GM12874 (cell line): Measurements from ENCODE around the gene MYO7B.

Source experiments
- TF ChIP-seq, protein P1 (sequence below): IDR thresholded peaks from 2 replicates; pipeline ENCODE4 v1.5.1; 2011; ENCODE audit warnings: low read depth, mild to moderate bottlenecking, control low read depth, low read length, moderate library complexity; ENCODE audit not compliant: insufficient read depth

MYO7B gene

DNA sequence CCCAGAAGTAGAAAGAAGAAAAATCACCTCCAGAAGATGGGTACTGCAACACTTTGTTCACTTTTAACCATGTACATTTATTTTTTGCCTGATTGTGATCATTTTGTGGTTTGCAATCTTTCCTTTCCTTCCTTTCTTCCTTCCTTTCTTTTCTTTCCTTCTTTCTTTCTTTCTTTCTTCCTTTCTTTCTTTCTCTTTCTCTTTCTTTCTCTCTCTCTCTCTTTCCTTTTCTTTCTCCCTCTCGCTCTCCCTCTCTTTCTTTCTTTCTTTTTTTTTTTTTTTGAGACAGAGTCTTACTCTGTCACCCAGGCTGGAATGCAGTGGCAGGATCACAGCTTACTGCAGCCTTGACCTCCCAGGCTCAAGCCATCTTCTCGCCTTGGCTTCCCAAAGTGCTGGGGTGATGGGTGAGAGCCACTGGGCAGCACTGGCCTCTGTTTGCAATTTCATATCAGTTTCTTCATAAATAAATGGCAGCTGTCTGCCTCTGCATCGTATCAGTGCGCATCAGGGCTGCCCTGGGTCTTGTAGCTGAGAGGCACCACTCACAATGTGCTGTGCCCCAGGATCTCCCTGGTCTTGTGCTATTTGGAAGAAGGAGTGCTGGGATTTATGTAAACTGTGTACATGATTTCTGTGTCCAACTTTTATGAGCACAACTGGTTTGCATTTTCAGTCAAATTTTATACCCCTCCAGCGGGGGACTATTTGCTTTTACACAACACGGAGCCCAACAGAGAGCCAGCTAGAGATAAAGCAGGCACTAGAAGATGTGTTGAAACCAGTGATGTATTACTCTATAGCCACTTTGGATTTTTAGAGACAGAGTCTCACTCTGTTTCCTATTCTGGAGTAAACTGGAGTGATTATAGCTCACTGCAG, 146.7 kb downstream of the MYO7B start:
- TF ChIP-seq, protein P1, sequence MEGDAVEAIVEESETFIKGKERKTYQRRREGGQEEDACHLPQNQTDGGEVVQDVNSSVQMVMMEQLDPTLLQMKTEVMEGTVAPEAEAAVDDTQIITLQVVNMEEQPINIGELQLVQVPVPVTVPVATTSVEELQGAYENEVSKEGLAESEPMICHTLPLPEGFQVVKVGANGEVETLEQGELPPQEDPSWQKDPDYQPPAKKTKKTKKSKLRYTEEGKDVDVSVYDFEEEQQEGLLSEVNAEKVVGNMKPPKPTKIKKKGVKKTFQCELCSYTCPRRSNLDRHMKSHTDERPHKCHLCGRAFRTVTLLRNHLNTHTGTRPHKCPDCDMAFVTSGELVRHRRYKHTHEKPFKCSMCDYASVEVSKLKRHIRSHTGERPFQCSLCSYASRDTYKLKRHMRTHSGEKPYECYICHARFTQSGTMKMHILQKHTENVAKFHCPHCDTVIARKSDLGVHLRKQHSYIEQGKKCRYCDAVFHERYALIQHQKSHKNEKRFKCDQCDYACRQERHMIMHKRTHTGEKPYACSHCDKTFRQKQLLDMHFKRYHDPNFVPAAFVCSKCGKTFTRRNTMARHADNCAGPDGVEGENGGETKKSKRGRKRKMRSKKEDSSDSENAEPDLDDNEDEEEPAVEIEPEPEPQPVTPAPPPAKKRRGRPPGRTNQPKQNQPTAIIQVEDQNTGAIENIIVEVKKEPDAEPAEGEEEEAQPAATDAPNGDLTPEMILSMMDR: no peak

DNA sequence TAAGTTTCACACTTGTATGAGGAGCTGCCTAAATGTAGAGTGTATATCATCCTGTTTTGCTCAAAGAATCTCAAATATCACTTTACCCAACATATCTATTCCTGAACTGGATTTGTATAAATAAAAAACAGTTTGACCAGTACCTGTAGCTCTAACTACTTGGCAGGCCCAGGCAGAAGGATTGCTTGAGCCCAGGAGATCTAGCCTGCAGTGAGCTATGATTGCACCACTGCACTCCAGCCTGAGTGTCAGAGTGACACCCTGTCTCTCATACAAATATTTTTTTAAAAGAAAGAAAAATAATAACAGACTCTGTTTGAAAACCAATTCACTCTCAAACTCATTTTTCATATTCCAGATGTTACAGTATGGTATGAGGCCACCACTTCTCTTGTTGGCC, 147.6 kb downstream of the MYO7B start:
- TF ChIP-seq, protein P1: no peak

DNA sequence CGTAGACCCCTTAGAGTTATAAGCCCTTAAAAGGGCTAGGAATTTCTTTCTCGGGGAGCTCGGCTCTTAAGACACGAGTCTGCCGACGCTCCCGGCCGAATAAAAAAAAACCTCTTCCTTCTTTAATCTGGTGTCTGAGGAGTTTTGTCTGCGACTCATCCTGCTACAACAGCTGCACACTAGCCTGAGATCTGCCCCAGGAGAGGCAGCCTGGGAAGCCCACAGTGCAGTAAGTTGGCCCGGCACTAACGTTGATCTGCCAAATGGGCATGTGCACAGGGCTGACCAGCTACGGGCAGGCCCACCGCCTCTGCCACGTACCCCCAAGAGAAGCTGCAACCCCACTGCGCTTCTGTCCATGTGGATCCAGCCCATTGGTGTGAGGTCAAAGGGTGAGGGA, 148.3 kb downstream of the MYO7B start:
- TF ChIP-seq, protein P1: no peak

DNA sequence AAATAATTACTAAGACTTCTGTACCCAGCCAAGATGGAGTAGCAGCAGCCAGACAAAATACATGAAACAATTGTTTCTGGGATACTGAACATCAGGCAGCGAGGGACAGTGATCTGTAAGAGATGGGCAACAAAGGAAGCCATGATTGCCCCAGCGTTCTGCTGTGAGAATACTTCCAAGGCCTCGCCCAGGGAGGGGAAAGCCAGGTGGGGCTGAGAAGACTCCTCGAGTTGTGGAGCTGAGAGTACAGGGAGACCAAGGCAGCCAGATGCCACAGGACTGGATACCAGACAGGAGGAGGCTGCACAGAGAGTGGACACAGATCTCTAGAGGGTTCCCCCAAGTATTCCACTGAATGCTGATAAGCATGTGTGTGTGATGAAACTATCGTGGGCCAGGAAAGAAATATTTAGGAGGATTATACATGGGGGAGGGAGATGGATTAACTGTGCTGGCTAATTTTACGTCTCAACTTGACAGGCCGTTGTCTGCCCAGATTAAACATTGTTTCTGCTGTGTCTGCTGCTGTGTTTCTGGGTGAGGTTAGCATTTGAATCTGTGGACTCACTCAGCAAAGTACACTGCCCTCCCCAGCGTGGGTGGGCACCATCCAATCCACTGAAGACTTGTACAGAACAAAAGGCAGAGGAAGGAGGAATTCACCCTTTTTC, 150.1 kb downstream of the MYO7B start:
- TF ChIP-seq, protein P1: no peak
